Coronary artery (tissue), 2 donors: Measurements from ENCODE around the gene KCTD16.

ENCODE experiments used
- DNase-seq: peaks from one replicate; pipeline ENCODE4 v3.0.0-alpha.2; 2017; ENCODE audit warnings: low spot score
- H3K27ac ChIP-seq, 2 donors: fragments of 200-600 bp; sonication (generic); one replicate each; pipeline ENCODE4 v1.5.1; 2016 to 2019
- H3K4me3 ChIP-seq: fragments of 200-600 bp; sonication (generic); 2 replicates; pipeline ENCODE4 v1.5.1; 2016; ENCODE audit warnings: mild to moderate bottlenecking, moderate library complexity
- TF ChIP-seq, protein P1 (sequence below): fragments of 200-600 bp; sonication (generic); IDR thresholded peaks from one replicate; pipeline ENCODE4 v1.5.1; 2019; ENCODE audit warnings: antibody characterized with exemption

The KCTD16 gene

GRCh38 chr5:144352330-144352729 lies 181.7 kb downstream of the KCTD16 start:
- DNase-seq, result no peak
- TF ChIP-seq, protein P1, sequence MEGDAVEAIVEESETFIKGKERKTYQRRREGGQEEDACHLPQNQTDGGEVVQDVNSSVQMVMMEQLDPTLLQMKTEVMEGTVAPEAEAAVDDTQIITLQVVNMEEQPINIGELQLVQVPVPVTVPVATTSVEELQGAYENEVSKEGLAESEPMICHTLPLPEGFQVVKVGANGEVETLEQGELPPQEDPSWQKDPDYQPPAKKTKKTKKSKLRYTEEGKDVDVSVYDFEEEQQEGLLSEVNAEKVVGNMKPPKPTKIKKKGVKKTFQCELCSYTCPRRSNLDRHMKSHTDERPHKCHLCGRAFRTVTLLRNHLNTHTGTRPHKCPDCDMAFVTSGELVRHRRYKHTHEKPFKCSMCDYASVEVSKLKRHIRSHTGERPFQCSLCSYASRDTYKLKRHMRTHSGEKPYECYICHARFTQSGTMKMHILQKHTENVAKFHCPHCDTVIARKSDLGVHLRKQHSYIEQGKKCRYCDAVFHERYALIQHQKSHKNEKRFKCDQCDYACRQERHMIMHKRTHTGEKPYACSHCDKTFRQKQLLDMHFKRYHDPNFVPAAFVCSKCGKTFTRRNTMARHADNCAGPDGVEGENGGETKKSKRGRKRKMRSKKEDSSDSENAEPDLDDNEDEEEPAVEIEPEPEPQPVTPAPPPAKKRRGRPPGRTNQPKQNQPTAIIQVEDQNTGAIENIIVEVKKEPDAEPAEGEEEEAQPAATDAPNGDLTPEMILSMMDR, result no peak
- Histone ChIP-seq H3K4me3 (no peak overlapping the region), H3K27ac (no peak overlapping the region)

DNA sequence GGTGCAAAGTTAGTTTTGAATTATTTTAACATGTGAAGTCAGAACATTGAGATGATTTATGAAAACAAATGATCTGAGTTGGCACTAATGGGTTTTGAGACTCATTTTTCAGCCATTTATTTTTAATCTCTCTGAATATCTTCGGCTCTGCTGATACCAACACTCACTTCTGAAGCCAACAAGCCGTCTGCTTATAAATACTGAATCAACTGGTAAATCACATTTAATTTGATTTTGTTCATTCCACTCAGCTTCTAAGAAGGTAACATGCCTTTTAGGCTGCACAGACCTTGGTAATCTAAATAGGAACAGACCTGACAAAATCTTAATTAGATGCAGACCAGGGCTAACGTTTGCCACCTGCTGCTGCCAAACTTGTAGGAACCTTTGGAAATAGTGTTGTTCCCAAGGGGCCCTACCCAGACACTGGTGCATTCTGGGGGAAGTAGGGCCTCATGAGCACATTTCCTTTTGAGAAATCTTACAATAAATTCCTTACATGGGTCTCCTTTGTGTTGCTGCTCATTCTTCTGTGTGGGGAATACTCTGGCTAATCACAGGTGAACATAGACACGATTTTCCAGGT lies 182.2 kb downstream of the KCTD16 start:
- Histone ChIP-seq H3K27ac (no peak overlapping the region), H3K4me3 (no peak overlapping the region)
- TF ChIP-seq, protein P1, result no peak
- no peak for DNase-seq

DNA sequence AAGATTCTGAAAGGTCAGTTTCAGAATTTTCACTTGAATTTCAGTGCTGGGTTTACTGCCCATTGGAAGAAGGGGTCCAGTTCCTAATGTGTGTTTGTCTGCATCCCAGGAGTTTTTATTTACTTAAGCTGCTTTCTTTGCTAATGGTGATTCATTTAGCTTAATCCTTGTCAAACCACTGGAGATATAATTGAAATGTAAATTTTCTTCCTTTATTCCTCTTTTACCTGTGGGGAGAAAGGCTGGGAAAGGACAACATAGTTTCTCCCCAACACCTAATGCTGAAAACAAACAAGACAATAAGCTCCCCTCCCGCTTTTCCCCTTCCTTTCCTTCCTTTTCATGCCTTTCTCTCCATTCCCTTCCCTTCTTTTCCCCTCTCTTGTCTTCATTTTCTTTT lies 185.8 kb downstream of the KCTD16 start:
- Histone ChIP-seq H3K27ac (no peak overlapping the region), H3K4me3 (no peak overlapping the region)
- no peak for DNase-seq
- TF ChIP-seq, protein P1, result no peak

DNA sequence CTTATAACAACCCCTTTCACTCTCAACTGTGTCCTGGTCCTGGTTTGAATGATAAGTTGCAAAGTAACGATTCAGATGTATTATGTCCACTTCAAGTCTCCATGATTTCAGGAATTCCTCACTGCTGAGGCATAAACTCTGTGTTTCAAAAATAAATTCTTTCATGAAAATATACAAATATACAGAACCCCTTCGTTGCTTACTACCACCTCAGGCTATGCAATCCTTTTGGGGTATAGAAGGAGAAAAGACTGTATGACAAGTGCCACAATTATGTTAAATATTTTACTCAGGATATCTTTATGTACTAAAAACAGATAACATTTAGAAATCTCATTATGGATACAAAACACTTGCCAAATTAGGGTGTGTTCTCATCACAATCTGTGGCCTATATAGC lies 190.7 kb downstream of the KCTD16 start:
- H3K27ac ChIP-seq, result no peak overlapping the region
- TF ChIP-seq, protein P1, result no peak
- no peak overlapping the region for H3K4me3 ChIP-seq
- no peak for DNase-seq

DNA sequence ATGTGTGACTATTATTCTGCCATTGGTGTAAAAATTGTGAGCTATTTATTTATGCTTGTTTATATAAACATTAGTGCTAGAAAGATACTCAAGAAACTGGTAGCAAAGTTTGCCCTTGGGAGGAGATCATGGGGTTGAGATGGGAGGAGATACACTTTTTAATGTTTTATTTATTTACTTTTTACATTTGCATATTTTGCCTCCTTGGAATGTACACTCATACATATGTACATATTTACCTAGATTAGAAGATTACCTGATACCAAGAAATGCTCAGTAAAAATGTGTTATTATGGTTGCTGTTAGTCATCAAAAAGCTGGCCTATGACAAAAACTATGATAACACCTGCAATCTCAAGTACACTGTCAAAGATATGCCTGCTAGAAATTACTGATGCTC lies 195.2 kb downstream of the KCTD16 start:
- Histone ChIP-seq H3K27ac (no peak overlapping the region), H3K4me3 (no peak overlapping the region)
- TF ChIP-seq, protein P1, result no peak
- DNase-seq, result no peak

- no peak overlapping the region for H3K27ac ChIP-seq
- TF ChIP-seq, protein P1, result no peak
- H3K4me3 ChIP-seq, result no peak overlapping the region
- no peak for DNase-seq
These were observed 197.3 kb downstream of the KCTD16 start for GRCh38 chr5:144367991-144368390.

- TF ChIP-seq, protein P1, result no peak
- no peak for DNase-seq
- Histone ChIP-seq H3K27ac (no peak overlapping the region), H3K4me3 (no peak overlapping the region)
These were observed 197.9 kb downstream of the KCTD16 start for GRCh38 chr5:144368556-144368955.
